Testis (tissue), 2 donors: ENCODE data around the gene OS9.

Source experiments
- POLR2A ChIP-seq: fragments of 450-650 bp; IDR thresholded peaks from one replicate; pipeline ENCODE4 v1.6.1; 2017; ENCODE audit warnings: antibody characterized with exemption, mild to moderate bottlenecking, moderate library complexity
- TF ChIP-seq, protein P1 (sequence below), 3 experiments: fragments of 450-650 bp in 2 of 3; fragments of 200-600 bp in 1 of 3; sonication (generic) in 1 of 3; IDR thresholded peaks; one replicate each; pipeline ENCODE4 v1.5.1; 2016 to 2019; ENCODE audit warnings: antibody characterized with exemption in 3 of 3, mild to moderate bottlenecking in 2 of 3, moderate library complexity in 1 of 3

DNA sequence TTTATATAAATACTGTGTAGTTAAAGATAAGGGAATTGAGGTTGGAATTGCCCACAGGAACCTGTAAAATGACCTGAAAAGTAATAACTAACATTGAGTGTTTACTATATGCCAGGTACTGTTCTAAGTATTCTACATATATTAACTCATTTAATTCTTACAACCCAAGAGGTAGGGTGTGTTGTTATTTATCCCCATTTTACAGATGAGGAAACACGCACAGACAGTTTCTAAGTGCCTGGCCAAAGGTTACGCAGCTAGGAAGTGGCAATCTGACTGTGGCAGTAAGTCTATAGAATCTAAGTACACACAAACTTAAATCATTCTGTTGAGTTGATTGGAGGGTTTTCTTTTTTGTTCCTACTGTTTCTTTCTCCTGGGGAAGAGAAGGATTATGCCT is 49.8 kb downstream of the OS9 start:
- TF ChIP-seq, protein P1, sequence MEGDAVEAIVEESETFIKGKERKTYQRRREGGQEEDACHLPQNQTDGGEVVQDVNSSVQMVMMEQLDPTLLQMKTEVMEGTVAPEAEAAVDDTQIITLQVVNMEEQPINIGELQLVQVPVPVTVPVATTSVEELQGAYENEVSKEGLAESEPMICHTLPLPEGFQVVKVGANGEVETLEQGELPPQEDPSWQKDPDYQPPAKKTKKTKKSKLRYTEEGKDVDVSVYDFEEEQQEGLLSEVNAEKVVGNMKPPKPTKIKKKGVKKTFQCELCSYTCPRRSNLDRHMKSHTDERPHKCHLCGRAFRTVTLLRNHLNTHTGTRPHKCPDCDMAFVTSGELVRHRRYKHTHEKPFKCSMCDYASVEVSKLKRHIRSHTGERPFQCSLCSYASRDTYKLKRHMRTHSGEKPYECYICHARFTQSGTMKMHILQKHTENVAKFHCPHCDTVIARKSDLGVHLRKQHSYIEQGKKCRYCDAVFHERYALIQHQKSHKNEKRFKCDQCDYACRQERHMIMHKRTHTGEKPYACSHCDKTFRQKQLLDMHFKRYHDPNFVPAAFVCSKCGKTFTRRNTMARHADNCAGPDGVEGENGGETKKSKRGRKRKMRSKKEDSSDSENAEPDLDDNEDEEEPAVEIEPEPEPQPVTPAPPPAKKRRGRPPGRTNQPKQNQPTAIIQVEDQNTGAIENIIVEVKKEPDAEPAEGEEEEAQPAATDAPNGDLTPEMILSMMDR (IDR thresholded peaks at IDR 0.05), result no peak
- no peak for TF ChIP-seq POLR2A
